Endothelial cell of umbilical vein (primary cell): ENCODE data around the gene NTMT1. TPM values are rescaled to one million over a fixed set of nuclear protein-coding genes. Genes with fewer than 3 reads are reported as not detected.

Experiments
- BruUV-seq: library from RNA; stranded (reverse); fragments of 400-500 nt; replicated peaks from 2 replicates; lab custom pipeline; 2021; lab: Mats Ljungman, UMichigan
- CTCF ChIA-PET: fragments of 300-600, 350-600 bp; sonication (Branson Sonifier 250); formaldehyde crosslinking; loops from one replicate; lab custom pipeline; 2021; ENCODE audit warnings: antibody characterized with exemption, inconsistent platforms; lab: Charles Lee
- POLR2A ChIA-PET: fragments of 300-600, 350-600 bp; sonication (Branson Sonifier 250); formaldehyde crosslinking; loops from one replicate; lab custom pipeline; 2021; ENCODE audit warnings: antibody characterized with exemption, inconsistent platforms; lab: Charles Lee
- DNase-seq: peaks from one replicate; pipeline ENCODE4 v3.0.0-alpha.2; 2011; ENCODE audit warnings: low read depth, low spot score
- FAIRE-seq: peaks from 2 replicates; lab custom pipeline; 2011; peaks lifted over from hg19 to GRCh38; lab: Jason Lieb, UNC
- H2AFZ ChIP-seq: 2 replicates; pipeline ENCODE4 v1.6.0; 2012; ENCODE audit warnings: low read depth, low read length, control low read depth, inconsistent platforms
- H3K27ac ChIP-seq: 2 replicates; pipeline ENCODE4 v1.5.1; 2011; ENCODE audit warnings: low read depth, mild to moderate bottlenecking, control low read depth, low read length, moderate library complexity; ENCODE audit not compliant: insufficient read depth
- H3K27me3 ChIP-seq, 2 experiments: 2 replicates each; pipeline versions ENCODE4 v1.6.0 to v1.6.1; 2011; ENCODE audit warnings: low read length in 2 of 2, mixed read lengths in 1 of 2; ENCODE audit not compliant: control insufficient read depth in 2 of 2, insufficient read depth in 2 of 2
- H3K36me3 ChIP-seq, 2 experiments: 2 replicates in 1 of 2; 3 replicates in 1 of 2; pipeline ENCODE4 v1.5.1; 2011; ENCODE audit warnings: low read length in 2 of 2, mild to moderate bottlenecking in 1 of 2, moderate library complexity in 1 of 2; ENCODE audit not compliant: control insufficient read depth in 2 of 2, insufficient read depth in 2 of 2; ENCODE audit errors: extremely low read depth in 1 of 2
- H3K4me1 ChIP-seq: 3 replicates; pipeline ENCODE4 v1.5.1; 2011; ENCODE audit warnings: mild to moderate bottlenecking, low read length; ENCODE audit not compliant: control insufficient read depth, insufficient read depth; ENCODE audit errors: extremely low read depth
- H3K4me2 ChIP-seq: 2 replicates; pipeline ENCODE4 v1.6.1; 2011; ENCODE audit warnings: low read length, control low read depth, mixed read lengths; ENCODE audit not compliant: insufficient read depth
- H3K4me3 ChIP-seq, 3 experiments: fragments of 200-600 bp in 1 of 3; sonication (generic), shearing (Covaris generic) in 1 of 3; replicated peaks in 1 of 3; 2 replicates each; pipeline ENCODE4 v1.5.1; 2011 to 2016; ENCODE audit warnings: control low read depth in 3 of 3, low read length in 3 of 3, mild to moderate bottlenecking in 2 of 3, inconsistent platforms in 1 of 3, low read depth in 1 of 3, moderate library complexity in 1 of 3; ENCODE audit not compliant: insufficient read depth in 1 of 3
- H3K79me2 ChIP-seq: 2 replicates; pipeline ENCODE4 v1.6.0; 2012; ENCODE audit warnings: low read length, inconsistent platforms; ENCODE audit not compliant: control insufficient read depth, insufficient read depth
- H3K9ac ChIP-seq: replicated peaks from 2 replicates; pipeline ENCODE3; 2011; ENCODE audit warnings: low read length, control low read depth; ENCODE audit not compliant: insufficient read depth; ENCODE audit errors: extremely low read depth
- H3K9me1 ChIP-seq: replicated peaks from 3 replicates; pipeline ENCODE4 v1.6.0; 2011; ENCODE audit warnings: mild to moderate bottlenecking, low read length; ENCODE audit not compliant: control insufficient read depth, insufficient read depth; ENCODE audit errors: extremely low read depth
- H3K9me3 ChIP-seq: replicated peaks from 2 replicates; pipeline ENCODE4 v1.5.1; 2012; ENCODE audit warnings: low read length, inconsistent platforms; ENCODE audit not compliant: control insufficient read depth, insufficient read depth
- H4K20me1 ChIP-seq: replicated peaks from 2 replicates; pipeline ENCODE3; 2011; ENCODE audit warnings: mild to moderate bottlenecking, low read length; ENCODE audit not compliant: control insufficient read depth, insufficient read depth; ENCODE audit errors: extremely low read depth
- CTCF ChIP-seq, 2 donors: IDR thresholded peaks; 1 replicate in 1 of 2; 2 replicates in 1 of 2; pipeline ENCODE4 v1.5.1; 2011; ENCODE audit warnings: low read length in 2 of 2, mild to moderate bottlenecking in 2 of 2, moderate library complexity in 2 of 2, control low read depth in 1 of 2, inconsistent platforms in 1 of 2, low read depth in 1 of 2; ENCODE audit not compliant: insufficient read depth in 1 of 2; ENCODE audit errors: extremely low read depth in 1 of 2
- EZH2 ChIP-seq: IDR thresholded peaks from 2 replicates; pipeline ENCODE4 v1.6.1; 2012; ENCODE audit warnings: borderline replicate concordance, low read depth, mild to moderate bottlenecking, moderate library complexity, low read length, inconsistent platforms; ENCODE audit not compliant: severe bottlenecking
- FOS ChIP-seq: IDR thresholded peaks from 2 replicates; pipeline ENCODE4 v1.6.1; 2011; ENCODE audit warnings: mild to moderate bottlenecking, low read length, moderate library complexity, borderline replicate concordance; ENCODE audit not compliant: insufficient read depth
- JUN ChIP-seq: IDR thresholded peaks from 2 replicates; pipeline ENCODE4 v1.6.1; 2011; ENCODE audit warnings: borderline replicate concordance, low read depth; ENCODE audit not compliant: insufficient read length, insufficient read depth
- POLR2AphosphoS5 ChIP-seq: IDR thresholded peaks from 2 replicates; pipeline ENCODE4 v1.6.1; 2012; ENCODE audit warnings: low read depth, mild to moderate bottlenecking, control low read depth, low read length, moderate library complexity; ENCODE audit not compliant: insufficient read depth
- dilution Hi-C: fragments of 300-500 bp; cut with MboI; formaldehyde crosslinking; loops from one replicate; pipeline ENCODE4 v1.15.0; 2019; ENCODE audit warnings: low sequenced_read_pairs; ENCODE audit not compliant: extremely low pct_ligation_motif_present
- intact Hi-C: fragments of 100-400 bp; cut with micrococcal nuclease; formaldehyde crosslinking; loops from one replicate; pipeline ENCODE4 v1.10.0; 2022
- polyA plus RNA-seq, 4 experiments: library from polyadenylated mRNA; depleted of rRNA in 3 of 4; stranded (reverse) in 3 of 4; unstranded in 1 of 4; fragments of >200 nt; gene quantifications; 2 replicates each; pipeline versions ENCODE4 v1.2.1 to v1.2.3, GENCODE V29; 2011 to 2012; ENCODE audit warnings: missing spikeins in 1 of 4
- total RNA-seq: library from RNA; stranded (reverse); gene quantifications from 2 replicates; pipeline ENCODE4 v1.2.3, GENCODE V29; 2021

Gene NTMT1
- total and polyA plus RNA-seq, 2 donors (not counting 3 experiments of a cell fraction or from before 2014, with no cell fraction given) = 47.6 to 58.3 TPM

GRCh38 chr9:129664746-129665388 is 38.9 kb downstream of the NTMT1 start:
- dilution Hi-C loops (no loop called here), intact Hi-C loops (no loop called here)
- H3K4me3 ChIP-seq = no peak overlapping the region
- ChIA-PET POLR2A (no interaction called here), CTCF (interaction anchor here (1.7 kb wide), 1 partner anchor 26 kb away, joined by 3 read pairs; no protein-coding TSS in a partner anchor)
- no peaks in the 10 kb centered on the region for H3K9me3 ChIP-seq
- no peaks in the 10 kb centered on the region for H4K20me1 ChIP-seq
- no peak overlapping the region for H3K27ac ChIP-seq
- FAIRE-seq (no peak), DNase-seq (no peak)
- no peaks in the 10 kb centered on the region for H3K36me3 ChIP-seq
- no peak overlapping the region for H3K4me2 ChIP-seq
- no TSS peak for BruUV-seq
- no peak overlapping the region for H3K9ac ChIP-seq
- peaks cover 4 to 11% of the 10 kb centered on the region in 2 experiments for H3K27me3 ChIP-seq
- no peak overlapping the region for H2AFZ ChIP-seq
- no peak for TF ChIP-seq FOS
- no peak for TF ChIP-seq CTCF (IDR thresholded peaks at IDR 0.05; ENCODE audit: extremely low read depth in 1 of 2, insufficient read depth in 1 of 2, low read depth in 1 of 2, low read length in 2 of 2)
- no peak for TF ChIP-seq POLR2AphosphoS5
- no peaks in the 10 kb centered on the region for H3K79me2 ChIP-seq
- H3K9me1 ChIP-seq = no peaks in the 10 kb centered on the region
- H3K4me1 ChIP-seq = no peaks in the 10 kb centered on the region

- Histone ChIP-seq H3K79me2 (no peaks in the 10 kb centered on the region), H3K27me3 (peaks cover 4 to 11% of the 10 kb centered on the region in 2 experiments), H3K4me2 (no peak within 1 kb of the TSS), H4K20me1 (no peaks in the 10 kb centered on the region), H3K4me3 (no peak within 1 kb of the TSS), H3K9ac (no peak within 1 kb of the TSS), H3K9me3 (no peaks in the 10 kb centered on the region), H3K27ac (no peak within 1 kb of the TSS), H3K4me1 (no peaks in the 10 kb centered on the region), H3K36me3 (no peaks in the 10 kb centered on the region), H3K9me1 (no peaks in the 10 kb centered on the region), H2AFZ (peak within 1 kb of the TSS; percentile 53)
- BruUV-seq = no TSS peak
- peak; percentile 69 for TF ChIP-seq EZH2
- no peak for TF ChIP-seq JUN
- TF ChIP-seq CTCF (IDR thresholded peaks at IDR 0.05; ENCODE audit: extremely low read depth in 1 of 2, insufficient read depth in 1 of 2, low read depth in 1 of 2, low read length in 2 of 2) = no peak
- CTCF ChIA-PET = no interaction called here
- POLR2A ChIA-PET = no interaction called here
- dilution Hi-C loops (no loop called here), intact Hi-C loops (no loop called here)
- no peak for FAIRE-seq
- DNase-seq = no peak
Measured at GRCh38 chr9:129665389-129665775, 39.4 kb downstream of the NTMT1 start, which contains the start of gene PRRX2. Gene PRRX2, plus strand, starts transcription at chr9:129665647. Its CDS starts 221 bp downstream, at chr9:129665868.
